Panc1 (cell line): ENCODE data around the gene ANKRD53. TPM values are rescaled to one million over a fixed set of nuclear protein-coding genes. Genes with fewer than 3 reads are reported as not detected.
"Not testable (repeated sequence)": the region's sequence is repeated elsewhere in the genome, so short reads cannot be mapped to it uniquely, and the experiment has no call there.

ENCODE experiments used
- ATAC-seq: fragments of 200-7000 bp; cut with Tn5 transposase; 2 replicates; pipeline ENCODE4 v1.9.1; 2020; ENCODE audit warnings: mild to moderate bottlenecking, moderate library complexity
- BruUV-seq: library from RNA; stranded (reverse); fragments of 400-500 nt; replicated peaks from 2 replicates; lab custom pipeline; 2021; lab: Mats Ljungman, UMichigan
- CTCF ChIA-PET: fragments of 300-600 bp; sonication (Branson Sonifier 250); formaldehyde crosslinking; loops from one replicate; lab custom pipeline; 2022; ENCODE audit warnings: antibody characterized with exemption; lab: Charles Lee
- POLR2A ChIA-PET: fragments of 300-600 bp; sonication (Branson Sonifier 250); formaldehyde crosslinking; loops from one replicate; lab custom pipeline; 2022; ENCODE audit warnings: antibody characterized with exemption; lab: Charles Lee
- DNase-seq: peaks from one replicate; pipeline ENCODE4 v3.0.0-alpha.2; 2010; ENCODE audit warnings: low read depth, low spot score
- H3K27ac ChIP-seq: 2 replicates; pipeline ENCODE4 v1.5.1; 2011; ENCODE audit warnings: mild to moderate bottlenecking, low read length, inconsistent platforms
- H3K27me3 ChIP-seq: fragments of 200-500 bp; sonication (Bioruptor generic); 2 replicates; pipeline ENCODE4 v1.6.0; 2014; ENCODE audit warnings: low read length, inconsistent platforms; ENCODE audit not compliant: control insufficient read depth, insufficient read depth
- H3K36me3 ChIP-seq: fragments of 200-500 bp; sonication (Bioruptor generic); 2 replicates; pipeline ENCODE4 v1.5.1; 2014; ENCODE audit warnings: inconsistent platforms, mild to moderate bottlenecking, low read length, moderate library complexity; ENCODE audit not compliant: control insufficient read depth, insufficient read depth
- H3K4me1 ChIP-seq: 2 replicates; pipeline ENCODE4 v1.5.1; 2011; ENCODE audit warnings: inconsistent platforms, mild to moderate bottlenecking, low read length, moderate library complexity; ENCODE audit not compliant: control insufficient read depth, insufficient read depth
- H3K4me3 ChIP-seq, 2 experiments: 2 replicates each; pipeline ENCODE4 v1.5.1; 2011 to 2012; ENCODE audit warnings: low read depth in 2 of 2, low read length in 2 of 2, mild to moderate bottlenecking in 2 of 2, inconsistent platforms in 1 of 2, moderate library complexity in 1 of 2
- H3K9me3 ChIP-seq: fragments of 200-500 bp; sonication (Bioruptor generic); 2 replicates; pipeline ENCODE4 v1.5.1; 2014; ENCODE audit warnings: low read depth, mild to moderate bottlenecking, inconsistent platforms, low read length, moderate library complexity; ENCODE audit not compliant: control insufficient read depth, insufficient read depth
- in situ Hi-C: cut with HindIII; loops from 2 replicates; pipeline ENCODE4 v1.10.0; 2016; ENCODE audit warnings: low sequenced_read_pairs, low pct_unique_long_range_greater_than_20kb
- intact Hi-C: fragments of 100-400 bp; cut with micrococcal nuclease; formaldehyde crosslinking; loops from one replicate; pipeline ENCODE4 v1.10.0; 2022; ENCODE audit not compliant: unreplicated experiment
- total RNA-seq: library from RNA; stranded (reverse); gene quantifications from one replicate; pipeline ENCODE4 v1.2.1, GENCODE V29; 2021; ENCODE audit not compliant: unreplicated experiment
- TF ChIP-seq, protein P1 (sequence below): fragments of 450-650 bp; IDR thresholded peaks from 2 replicates; pipeline ENCODE4 v1.5.1; 2017; ENCODE audit warnings: mild to moderate bottlenecking

Gene ANKRD53
- total RNA-seq, 1 experiment from 2014 or later = not detected

DNA sequence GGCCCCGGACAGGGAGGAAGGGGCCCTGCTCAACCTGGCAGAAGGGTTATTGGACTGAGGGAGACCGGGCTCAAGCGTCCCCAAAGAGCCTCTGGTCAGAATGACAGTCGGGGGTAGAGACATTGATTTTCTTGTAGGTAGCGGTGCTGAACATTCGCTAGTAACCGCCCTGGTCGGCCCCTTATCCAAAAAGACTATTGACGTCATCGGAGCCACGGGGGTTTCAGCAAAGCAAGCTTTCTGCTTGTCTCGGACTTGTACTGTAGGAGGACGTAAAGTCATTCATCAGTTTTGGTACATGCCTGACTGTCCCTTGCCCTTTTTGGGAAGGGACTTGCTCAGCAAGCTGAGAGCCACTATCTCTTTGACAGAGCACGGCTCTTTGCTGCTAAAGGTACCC lies 43.0 kb downstream of the ANKRD53 start:
- H3K4me3 ChIP-seq, CTCF ChIA-PET, H3K4me1 ChIP-seq, POLR2A ChIA-PET, ATAC-seq, in situ Hi-C loops, H3K9me3 ChIP-seq, DNase-seq, H3K27me3 ChIP-seq, H3K36me3 ChIP-seq, BruUV-seq, H3K27ac ChIP-seq, intact Hi-C loops: not testable (repeated sequence)

DNA sequence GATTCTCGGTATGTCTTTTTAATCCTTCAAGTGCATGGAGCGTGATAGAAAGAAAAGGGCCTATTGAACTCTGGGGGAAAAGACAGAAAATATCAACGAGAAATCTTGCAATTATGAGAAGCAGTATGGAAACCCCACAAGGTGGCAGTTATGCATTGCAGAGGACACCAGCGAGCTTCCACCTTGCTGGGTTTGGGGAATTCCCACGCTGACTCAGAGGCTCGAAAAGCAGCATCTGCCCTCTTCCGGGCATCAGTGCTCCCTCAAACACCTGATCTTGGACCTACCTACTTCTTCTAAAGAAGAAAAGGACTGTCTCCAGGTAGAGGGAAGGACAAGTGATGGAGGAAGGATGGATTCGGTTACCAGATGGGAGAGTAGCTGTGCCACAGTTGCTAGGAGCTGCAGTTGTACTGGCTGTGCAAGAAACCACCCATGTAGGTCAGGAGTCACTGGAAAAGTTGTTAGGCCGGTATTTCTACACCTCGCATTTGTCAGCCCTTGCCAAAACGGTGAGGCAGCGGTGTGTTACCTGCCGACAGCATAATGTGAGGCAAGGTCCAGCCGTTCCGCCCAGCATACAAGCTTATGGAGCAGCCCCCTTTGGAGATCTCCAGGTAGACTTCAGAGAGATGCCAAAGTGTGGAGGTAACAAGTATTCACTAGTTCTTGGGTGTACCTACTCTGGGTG lies 45.3 kb downstream of the ANKRD53 start:
- intact Hi-C loops, H3K36me3 ChIP-seq, ATAC-seq, POLR2A ChIA-PET, BruUV-seq, H3K27me3 ChIP-seq, CTCF ChIA-PET, DNase-seq, H3K4me1 ChIP-seq, H3K27ac ChIP-seq, H3K9me3 ChIP-seq, in situ Hi-C loops, H3K4me3 ChIP-seq: not testable (repeated sequence)
- TF ChIP-seq, protein P1, sequence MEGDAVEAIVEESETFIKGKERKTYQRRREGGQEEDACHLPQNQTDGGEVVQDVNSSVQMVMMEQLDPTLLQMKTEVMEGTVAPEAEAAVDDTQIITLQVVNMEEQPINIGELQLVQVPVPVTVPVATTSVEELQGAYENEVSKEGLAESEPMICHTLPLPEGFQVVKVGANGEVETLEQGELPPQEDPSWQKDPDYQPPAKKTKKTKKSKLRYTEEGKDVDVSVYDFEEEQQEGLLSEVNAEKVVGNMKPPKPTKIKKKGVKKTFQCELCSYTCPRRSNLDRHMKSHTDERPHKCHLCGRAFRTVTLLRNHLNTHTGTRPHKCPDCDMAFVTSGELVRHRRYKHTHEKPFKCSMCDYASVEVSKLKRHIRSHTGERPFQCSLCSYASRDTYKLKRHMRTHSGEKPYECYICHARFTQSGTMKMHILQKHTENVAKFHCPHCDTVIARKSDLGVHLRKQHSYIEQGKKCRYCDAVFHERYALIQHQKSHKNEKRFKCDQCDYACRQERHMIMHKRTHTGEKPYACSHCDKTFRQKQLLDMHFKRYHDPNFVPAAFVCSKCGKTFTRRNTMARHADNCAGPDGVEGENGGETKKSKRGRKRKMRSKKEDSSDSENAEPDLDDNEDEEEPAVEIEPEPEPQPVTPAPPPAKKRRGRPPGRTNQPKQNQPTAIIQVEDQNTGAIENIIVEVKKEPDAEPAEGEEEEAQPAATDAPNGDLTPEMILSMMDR = peak; percentile 30; the same call in 1 of the 2 replicates

Other genes starting within 250 kb of the ANKRD53 start
- 0.26 TPM for gene ADD2, start 210.4 kb upstream of the ANKRD53 start, total RNA-seq
- gene FIGLA, start 188.0 kb upstream of the ANKRD53 start, total RNA-seq = not detected
- not detected for gene CLEC4F, start 158.0 kb upstream of the ANKRD53 start, total RNA-seq
- gene CD207, start 142.8 kb upstream of the ANKRD53 start, total RNA-seq = not detected
- gene VAX2, start 78.1 kb upstream of the ANKRD53 start, total RNA-seq = 1.0 TPM
- gene ATP6V1B1, start 42.7 kb upstream of the ANKRD53 start, total RNA-seq = 0.18 TPM
- 64.9 TPM for gene TEX261, start 16.2 kb downstream of the ANKRD53 start, total RNA-seq
- 80.2 TPM for gene NAGK, start 90.0 kb downstream of the ANKRD53 start, total RNA-seq
- 4.8 TPM for gene MCEE, start 151.6 kb downstream of the ANKRD53 start, total RNA-seq
- gene MPHOSPH10, start 152.0 kb downstream of the ANKRD53 start, total RNA-seq = 34.1 TPM
- 1.4 TPM for gene PAIP2B, start 248.5 kb downstream of the ANKRD53 start, total RNA-seq